A549 (cell line): ENCODE data around the gene GJB5. TPM values are rescaled to one million over a fixed set of nuclear protein-coding genes. Genes with fewer than 3 reads are reported as not detected.

Source experiments
- ATAC-seq, 2 experiments: fragments of 200-7000 bp in 1 of 2; fragments of >200 bp in 1 of 2; cut with Nextera tagmentation in 1 of 2; cut with Tn5 transposase in 1 of 2; 3 replicates each; pipeline versions ENCODE4 v1.8.0 to v1.9.1; 2018 to 2020; ENCODE audit warnings: mild to moderate bottlenecking in 1 of 2, moderate library complexity in 1 of 2
- CTCF ChIA-PET: fragments of 300-600 bp; sonication (Branson Sonifier 250); formaldehyde crosslinking; extraction: SDS; loops from one replicate; lab custom pipeline; 2021; ENCODE audit warnings: antibody characterized with exemption, inconsistent platforms; lab: Yijun Ruan, JAX
- POLR2A ChIA-PET: fragments of 350-600 bp; formaldehyde crosslinking; extraction: SDS; loops from one replicate; lab custom pipeline; 2021; ENCODE audit warnings: antibody characterized with exemption, inconsistent platforms; lab: Yijun Ruan, JAX
- DNase-seq, 2 experiments: peaks; one replicate each; pipeline versions ENCODE4 v3.0.0 to v3.0.0-alpha.2; 2011 to 2016; ENCODE audit warnings: low read depth in 1 of 2, low spot score in 1 of 2
- FAIRE-seq: peaks from 2 replicates; lab custom pipeline; 2011; peaks lifted over from hg19 to GRCh38; lab: Jason Lieb, UNC
- H3K27ac ChIP-seq, 2 experiments: fragments of >200 bp; sonication (Bioruptor Twin); formaldehyde crosslinking; 3 replicates each; pipeline ENCODE4 v1.5.1; 2016 to 2017
- H3K4me1 ChIP-seq: fragments of >200 bp; sonication (Bioruptor Twin); formaldehyde crosslinking; 3 replicates; pipeline ENCODE4 v1.6.1; 2016
- H3K4me2 ChIP-seq: fragments of >200 bp; sonication (Bioruptor Twin); formaldehyde crosslinking; 3 replicates; pipeline ENCODE4 v1.6.1; 2016
- H3K4me3 ChIP-seq: fragments of >200 bp; sonication (Bioruptor Twin); formaldehyde crosslinking; 3 replicates; pipeline ENCODE4 v1.5.1; 2016
- H3K9me3 ChIP-seq: fragments of >200 bp; sonication (Bioruptor Twin); formaldehyde crosslinking; 3 replicates; pipeline ENCODE4 v1.6.1; 2016
- ATOH8 ChIP-seq: fragments of 250-450 bp; sonication (Bioruptor Pico); IDR thresholded peaks from 2 replicates; pipeline ENCODE4 v1.5.0; 2020; ENCODE audit warnings: low read depth, mild to moderate bottlenecking, moderate library complexity
- ESRRA ChIP-seq: fragments of 150-350 bp; IDR thresholded peaks from 2 replicates; pipeline ENCODE4 v1.6.1; 2014; ENCODE audit warnings: mild to moderate bottlenecking, low read length, borderline replicate concordance
- FOXS1 ChIP-seq: fragments of 250-450 bp; sonication (Bioruptor Pico); IDR thresholded peaks from 2 replicates; pipeline ENCODE4 v1.5.0; 2020; ENCODE audit warnings: mild to moderate bottlenecking, moderate library complexity
- GATA3 ChIP-seq: IDR thresholded peaks from 2 replicates; pipeline ENCODE4 v1.6.1; 2012; ENCODE audit warnings: borderline replicate concordance
- JUN ChIP-seq, 2 experiments: fragments of >200 bp; sonication (Bioruptor Twin); formaldehyde crosslinking; IDR thresholded peaks; 2 replicates in 1 of 2; 3 replicates in 1 of 2; pipeline ENCODE4 v1.6.1; 2016 to 2017
- MAFK ChIP-seq: fragments of 450-650 bp; IDR thresholded peaks from 2 replicates; pipeline ENCODE4 v1.6.1; 2014; ENCODE audit not compliant: partially characterized antibody
- NPAS2 ChIP-seq: fragments of 250-450 bp; sonication (Bioruptor Pico); IDR thresholded peaks from 2 replicates; pipeline ENCODE4 v1.8.0; 2022; ENCODE audit warnings: mild to moderate bottlenecking, moderate library complexity, borderline replicate concordance
- PBX3 ChIP-seq: IDR thresholded peaks from 2 replicates; pipeline ENCODE4 v1.6.1; 2012
- PHF8 ChIP-seq: fragments of 200-600 bp; sonication (generic); IDR thresholded peaks from 2 replicates; pipeline ENCODE4 v1.6.1; 2016; ENCODE audit warnings: low read depth, mild to moderate bottlenecking, antibody characterized with exemption, moderate library complexity, borderline replicate concordance
- RAD21 ChIP-seq, 2 experiments: fragments of >200 bp in 1 of 2; sonication (Bioruptor Twin) in 1 of 2; formaldehyde crosslinking in 1 of 2; IDR thresholded peaks in 1 of 2; conservative IDR thresholded peaks in 1 of 2; 2 replicates in 1 of 2; 3 replicates in 1 of 2; pipeline ENCODE4 v1.6.1; 2012 to 2018; ENCODE audit warnings: inconsistent platforms in 1 of 2
- RCOR1 ChIP-seq: fragments of 150-350 bp; IDR thresholded peaks from 2 replicates; pipeline ENCODE4 v1.6.1; 2014; ENCODE audit warnings: antibody characterized with exemption, low read length, low read depth
- SMC3 ChIP-seq: fragments of >200 bp; sonication (Bioruptor Twin); formaldehyde crosslinking; IDR thresholded peaks from 3 replicates; pipeline ENCODE4 v1.6.1; 2018; ENCODE audit warnings: inconsistent platforms
- SREBF2 ChIP-seq: fragments of 450-650 bp; IDR thresholded peaks from 2 replicates; pipeline ENCODE4 v1.6.1; 2014; ENCODE audit warnings: mild to moderate bottlenecking, moderate library complexity
- TFCP2L1 ChIP-seq: fragments of 250-450 bp; sonication (Bioruptor Pico); IDR thresholded peaks from 2 replicates; pipeline ENCODE4 v1.5.0; 2021; ENCODE audit warnings: mild to moderate bottlenecking
- ZFP36 ChIP-seq: fragments of 450-650 bp; IDR thresholded peaks from 2 replicates; pipeline ENCODE4 v1.6.1; 2014; ENCODE audit warnings: borderline replicate concordance; ENCODE audit not compliant: partially characterized antibody
- WGBS: methylation state at CpG from one replicate; pipeline ENCODE4 v1.1.6; 2017; ENCODE audit errors: missing lambda C conversion rate; 5-methylcytosine and 5-hydroxymethylcytosine counted together
- polyA plus RNA-seq, 4 experiments: library from polyadenylated mRNA; depleted of rRNA in 3 of 4; stranded (reverse); fragments of >200 nt; fragmentation: RNase III in 1 of 4; extraction: RNeasy Plus Mini Kit Qiagen cat#74134 plus additional on column Dnase treatment in 1 of 4; gene quantifications; 2 replicates in 3 of 4; 3 replicates in 1 of 4; pipeline ENCODE4 v1.2.3, GENCODE V29; 2011 to 2017
- TF ChIP-seq, protein P1 (sequence below): IDR thresholded peaks from 2 replicates; pipeline ENCODE4 v1.6.1; 2012; ENCODE audit warnings: low read depth, borderline replicate concordance
- TF ChIP-seq, protein P2 (sequence below): fragments of >200 bp; sonication (Bioruptor Twin); formaldehyde crosslinking; IDR thresholded peaks from 3 replicates; pipeline ENCODE4 v1.5.1; 2016
- TF ChIP-seq, protein P3 (sequence below): fragments of >200 bp; sonication (Bioruptor Twin); formaldehyde crosslinking; IDR thresholded peaks from 3 replicates; pipeline ENCODE4 v1.6.1; 2016
- TF ChIP-seq, protein P4 (sequence below): fragments of 150-350 bp; IDR thresholded peaks from 2 replicates; pipeline ENCODE4 v1.6.1; 2014; ENCODE audit warnings: low read depth, mild to moderate bottlenecking, low read length

The GJB5 gene
- polyA plus RNA-seq, 2 of the 4 experiments (the other 2 are of a cell fraction), result 0.15 to 0.16 TPM

DNA sequence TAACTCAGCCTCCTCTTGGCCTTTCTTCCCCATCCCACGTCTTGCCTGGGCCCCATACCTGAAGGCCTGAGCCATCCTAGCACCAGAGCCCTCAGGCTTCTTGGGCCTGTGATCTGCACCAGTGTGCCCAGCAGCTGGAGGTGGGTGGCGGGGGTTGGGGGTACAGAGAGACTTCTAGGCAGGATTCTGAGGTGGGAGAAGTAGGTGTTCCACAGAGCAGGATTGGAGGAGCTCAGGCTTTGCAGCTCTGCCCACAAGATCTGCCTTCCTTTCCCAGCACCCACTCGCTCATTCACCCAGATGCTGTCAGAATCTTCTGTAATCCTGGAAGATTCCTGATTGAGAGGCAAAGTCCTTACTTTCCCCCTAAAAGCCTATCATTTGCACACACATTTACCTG, 10.0 kb upstream of the GJB5 start:
- Histone ChIP-seq H3K4me2 (no peak overlapping the region), H3K9me3 (no peaks in the 10 kb centered on the region), H3K4me3 (no peak overlapping the region), H3K4me1 (no peaks in the 10 kb centered on the region), H3K27ac (no peak overlapping the region)
- ChIA-PET POLR2A (no interaction called here), CTCF (interaction anchor here (1.0 to 3.4 kb wide), 4 partner anchors 8 to 1104 kb away, joined by 3 to 27 read pairs (median 18); partner anchors contain the start of gene GJB5)
- FAIRE-seq, result no peak
- ATAC-seq, result no peak
- TF ChIP-seq SMC3, result no peak
- no peak for TF ChIP-seq MAFK
- no peak for TF ChIP-seq FOXS1
- TF ChIP-seq RCOR1, result no peak
- TF ChIP-seq, protein P1, sequence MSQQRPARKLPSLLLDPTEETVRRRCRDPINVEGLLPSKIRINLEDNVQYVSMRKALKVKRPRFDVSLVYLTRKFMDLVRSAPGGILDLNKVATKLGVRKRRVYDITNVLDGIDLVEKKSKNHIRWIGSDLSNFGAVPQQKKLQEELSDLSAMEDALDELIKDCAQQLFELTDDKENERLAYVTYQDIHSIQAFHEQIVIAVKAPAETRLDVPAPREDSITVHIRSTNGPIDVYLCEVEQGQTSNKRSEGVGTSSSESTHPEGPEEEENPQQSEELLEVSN, result no peak
- no peak for TF ChIP-seq NPAS2 (CRISPR knock-in tag)
- TF ChIP-seq GATA3, result no peak
- TF ChIP-seq, protein P2, sequence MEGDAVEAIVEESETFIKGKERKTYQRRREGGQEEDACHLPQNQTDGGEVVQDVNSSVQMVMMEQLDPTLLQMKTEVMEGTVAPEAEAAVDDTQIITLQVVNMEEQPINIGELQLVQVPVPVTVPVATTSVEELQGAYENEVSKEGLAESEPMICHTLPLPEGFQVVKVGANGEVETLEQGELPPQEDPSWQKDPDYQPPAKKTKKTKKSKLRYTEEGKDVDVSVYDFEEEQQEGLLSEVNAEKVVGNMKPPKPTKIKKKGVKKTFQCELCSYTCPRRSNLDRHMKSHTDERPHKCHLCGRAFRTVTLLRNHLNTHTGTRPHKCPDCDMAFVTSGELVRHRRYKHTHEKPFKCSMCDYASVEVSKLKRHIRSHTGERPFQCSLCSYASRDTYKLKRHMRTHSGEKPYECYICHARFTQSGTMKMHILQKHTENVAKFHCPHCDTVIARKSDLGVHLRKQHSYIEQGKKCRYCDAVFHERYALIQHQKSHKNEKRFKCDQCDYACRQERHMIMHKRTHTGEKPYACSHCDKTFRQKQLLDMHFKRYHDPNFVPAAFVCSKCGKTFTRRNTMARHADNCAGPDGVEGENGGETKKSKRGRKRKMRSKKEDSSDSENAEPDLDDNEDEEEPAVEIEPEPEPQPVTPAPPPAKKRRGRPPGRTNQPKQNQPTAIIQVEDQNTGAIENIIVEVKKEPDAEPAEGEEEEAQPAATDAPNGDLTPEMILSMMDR, result no peak
- no peak for TF ChIP-seq ZFP36
- 61% methylated on average over 3 of the region's 3 CpGs for WGBS
- DNase-seq, result no peak

DNA sequence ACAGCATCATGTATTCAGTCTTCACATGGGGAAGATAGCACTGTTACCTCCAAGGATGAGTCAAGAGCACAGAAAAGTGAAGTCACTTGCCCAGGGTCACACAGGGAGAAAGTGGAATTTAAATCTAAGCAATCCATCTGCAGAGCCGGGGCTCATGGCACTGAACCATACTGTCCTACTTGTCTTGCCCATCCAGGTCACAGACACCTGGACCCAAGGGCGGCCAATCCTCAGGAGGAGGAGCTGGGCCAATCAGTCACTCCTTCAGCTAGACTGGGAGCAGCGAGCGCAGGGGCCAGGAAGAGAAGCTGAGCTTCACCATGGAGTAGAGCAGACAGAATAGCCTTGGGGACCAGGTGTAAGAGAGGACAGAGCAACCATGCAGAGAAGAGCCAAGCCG, 9.2 kb upstream of the GJB5 start:
- Histone ChIP-seq H3K4me3 (no peak overlapping the region), H3K4me1 (no peaks in the 10 kb centered on the region; the same call in 2 of the 3 replicates), H3K27ac (no peak overlapping the region), H3K9me3 (no peaks in the 10 kb centered on the region), H3K4me2 (no peak overlapping the region)
- no peak for FAIRE-seq
- CTCF ChIA-PET, result interaction anchor here (1.1 to 1.3 kb wide), 2 partner anchors 18 to 19 kb away, joined by 3 read pairs; no protein-coding TSS in a partner anchor
- TF ChIP-seq, protein P3, sequence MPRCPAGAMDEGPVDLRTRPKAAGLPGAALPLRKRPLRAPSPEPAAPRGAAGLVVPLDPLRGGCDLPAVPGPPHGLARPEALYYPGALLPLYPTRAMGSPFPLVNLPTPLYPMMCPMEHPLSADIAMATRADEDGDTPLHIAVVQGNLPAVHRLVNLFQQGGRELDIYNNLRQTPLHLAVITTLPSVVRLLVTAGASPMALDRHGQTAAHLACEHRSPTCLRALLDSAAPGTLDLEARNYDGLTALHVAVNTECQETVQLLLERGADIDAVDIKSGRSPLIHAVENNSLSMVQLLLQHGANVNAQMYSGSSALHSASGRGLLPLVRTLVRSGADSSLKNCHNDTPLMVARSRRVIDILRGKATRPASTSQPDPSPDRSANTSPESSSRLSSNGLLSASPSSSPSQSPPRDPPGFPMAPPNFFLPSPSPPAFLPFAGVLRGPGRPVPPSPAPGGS, result no peak
- no peak for TF ChIP-seq JUN (IDR thresholded peaks at IDR 0.05)
- TF ChIP-seq RAD21 (conservative IDR thresholded peaks at IDR 0.05 in 1 of 2, IDR thresholded peaks at IDR 0.05 in 1 of 2), result no peak
- TF ChIP-seq SREBF2, result no peak
- TF ChIP-seq ATOH8 (CRISPR knock-in tag), result no peak
- no peak for TF ChIP-seq ESRRA
- TF ChIP-seq, protein P4, sequence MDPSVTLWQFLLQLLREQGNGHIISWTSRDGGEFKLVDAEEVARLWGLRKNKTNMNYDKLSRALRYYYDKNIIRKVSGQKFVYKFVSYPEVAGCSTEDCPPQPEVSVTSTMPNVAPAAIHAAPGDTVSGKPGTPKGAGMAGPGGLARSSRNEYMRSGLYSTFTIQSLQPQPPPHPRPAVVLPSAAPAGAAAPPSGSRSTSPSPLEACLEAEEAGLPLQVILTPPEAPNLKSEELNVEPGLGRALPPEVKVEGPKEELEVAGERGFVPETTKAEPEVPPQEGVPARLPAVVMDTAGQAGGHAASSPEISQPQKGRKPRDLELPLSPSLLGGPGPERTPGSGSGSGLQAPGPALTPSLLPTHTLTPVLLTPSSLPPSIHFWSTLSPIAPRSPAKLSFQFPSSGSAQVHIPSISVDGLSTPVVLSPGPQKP, result no peak
- TF ChIP-seq TFCP2L1 (CRISPR knock-in tag), result no peak
- no peak for TF ChIP-seq PHF8
- no peak for TF ChIP-seq PBX3
- TF ChIP-seq SMC3, result no peak
- TF ChIP-seq, protein P1, result no peak
- TF ChIP-seq, protein P2, result no peak
- POLR2A ChIA-PET, result no interaction called here
- 41% methylated on average over 4 of the region's 5 CpGs for WGBS
- no peak for DNase-seq
- ATAC-seq, result no peak
